Sigmoid colon (tissue), 4 donors: Measurements from ENCODE around the gene SEMA5B.

ENCODE experiments used
- CTCF ChIP-seq, 4 experiments: fragments of 450-650 bp in 3 of 4; fragments of 200-600 bp in 1 of 4; IDR thresholded peaks; one replicate each; pipeline ENCODE4 v1.5.1; 2016 to 2019; ENCODE audit warnings: antibody characterized with exemption in 4 of 4, mild to moderate bottlenecking in 3 of 4, moderate library complexity in 2 of 4
- EP300 ChIP-seq, 4 donors: sonication (generic); formaldehyde crosslinking; IDR thresholded peaks; one replicate each; pipeline ENCODE4 v1.6.1; 2017; ENCODE audit warnings: antibody characterized with exemption in 4 of 4
- POLR2AphosphoS5 ChIP-seq, 4 donors: sonication (generic); formaldehyde crosslinking; IDR thresholded peaks; one replicate each; pipeline ENCODE4 v1.6.1; 2017; ENCODE audit warnings: antibody characterized with exemption in 4 of 4

- TF ChIP-seq CTCF (IDR thresholded peaks at IDR 0.05) (no peak), POLR2AphosphoS5 (IDR thresholded peaks at IDR 0.05) (no peak), EP300 (IDR thresholded peaks at IDR 0.05) (no peak)
Observed at GRCh38 chr3:122929188-122930062, 98.1 kb downstream of the SEMA5B start.
